ENCODE measurements around the gene PTPRO. TPM values are rescaled to one million over a fixed set of nuclear protein-coding genes. Genes with fewer than 3 reads are reported as not detected.

PTPRO gene
- total RNA-seq, 3 donors from 2014 or later = 11.0 to 39.9 (median 21.9) TPM

DNA sequence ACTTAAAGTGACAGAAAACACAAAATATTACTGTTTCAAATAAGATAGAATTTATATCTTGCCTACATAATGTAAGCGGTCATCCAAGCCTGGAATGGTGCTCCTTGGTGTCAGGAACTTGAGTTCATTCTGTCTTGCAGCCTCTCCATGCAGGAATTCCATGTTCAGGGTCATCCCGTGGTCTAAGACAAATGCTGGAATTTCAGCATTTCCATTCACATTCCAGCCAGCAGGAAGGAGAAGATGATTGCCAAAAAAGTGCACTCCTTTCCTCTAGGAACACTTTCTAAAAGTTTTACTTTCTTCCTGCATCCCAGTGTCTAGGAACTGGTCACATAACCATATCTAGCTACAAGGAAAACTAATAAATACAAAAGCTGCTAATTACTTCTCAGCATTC lies 106.3 kb downstream of the PTPRO start:
- TF ChIP-seq, protein P1, sequence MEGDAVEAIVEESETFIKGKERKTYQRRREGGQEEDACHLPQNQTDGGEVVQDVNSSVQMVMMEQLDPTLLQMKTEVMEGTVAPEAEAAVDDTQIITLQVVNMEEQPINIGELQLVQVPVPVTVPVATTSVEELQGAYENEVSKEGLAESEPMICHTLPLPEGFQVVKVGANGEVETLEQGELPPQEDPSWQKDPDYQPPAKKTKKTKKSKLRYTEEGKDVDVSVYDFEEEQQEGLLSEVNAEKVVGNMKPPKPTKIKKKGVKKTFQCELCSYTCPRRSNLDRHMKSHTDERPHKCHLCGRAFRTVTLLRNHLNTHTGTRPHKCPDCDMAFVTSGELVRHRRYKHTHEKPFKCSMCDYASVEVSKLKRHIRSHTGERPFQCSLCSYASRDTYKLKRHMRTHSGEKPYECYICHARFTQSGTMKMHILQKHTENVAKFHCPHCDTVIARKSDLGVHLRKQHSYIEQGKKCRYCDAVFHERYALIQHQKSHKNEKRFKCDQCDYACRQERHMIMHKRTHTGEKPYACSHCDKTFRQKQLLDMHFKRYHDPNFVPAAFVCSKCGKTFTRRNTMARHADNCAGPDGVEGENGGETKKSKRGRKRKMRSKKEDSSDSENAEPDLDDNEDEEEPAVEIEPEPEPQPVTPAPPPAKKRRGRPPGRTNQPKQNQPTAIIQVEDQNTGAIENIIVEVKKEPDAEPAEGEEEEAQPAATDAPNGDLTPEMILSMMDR (IDR thresholded peaks at IDR 0.05) = no peak
- ATAC-seq = no peak
- Histone ChIP-seq H3K9me3 (no peaks in the 10 kb centered on the region), H3K4me3 (no peak overlapping the region), H3K4me1 (ENCODE audit: low read depth) (no peaks in the 10 kb centered on the region), H3K36me3 (ENCODE audit: low read depth) (no peaks in the 10 kb centered on the region)
- intact Hi-C loops (cut with DNase I, micrococcal nuclease) = no loop called here
- DNase-seq = no peak

DNA sequence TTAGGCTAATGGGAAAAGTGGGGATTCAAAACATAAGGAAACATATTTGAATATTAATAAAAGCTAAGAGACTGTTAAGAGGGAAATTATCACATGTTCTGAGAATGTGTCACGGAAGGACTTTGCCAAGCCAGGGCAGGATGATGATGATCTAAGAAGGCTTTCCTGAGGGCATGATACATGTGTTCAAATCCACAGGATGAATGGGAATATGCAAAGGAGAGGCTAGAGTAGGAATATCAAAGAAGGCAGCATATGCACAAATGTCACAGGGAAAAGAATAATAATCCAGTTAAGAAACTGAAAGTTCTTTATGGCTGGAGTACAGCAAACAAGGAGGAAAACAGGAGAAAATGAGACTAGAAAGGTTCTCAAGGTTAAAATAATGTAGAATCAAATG lies 107.0 kb downstream of the PTPRO start:
- Histone ChIP-seq H3K36me3 (ENCODE audit: low read depth) (no peaks in the 10 kb centered on the region), H3K4me1 (ENCODE audit: low read depth) (no peaks in the 10 kb centered on the region), H3K4me3 (no peak overlapping the region), H3K9me3 (no peaks in the 10 kb centered on the region)
- ATAC-seq = no peak
- intact Hi-C loops (cut with DNase I, micrococcal nuclease) = no loop called here
- DNase-seq = no peak
- TF ChIP-seq, protein P1 (IDR thresholded peaks at IDR 0.05) = no peak

DNA sequence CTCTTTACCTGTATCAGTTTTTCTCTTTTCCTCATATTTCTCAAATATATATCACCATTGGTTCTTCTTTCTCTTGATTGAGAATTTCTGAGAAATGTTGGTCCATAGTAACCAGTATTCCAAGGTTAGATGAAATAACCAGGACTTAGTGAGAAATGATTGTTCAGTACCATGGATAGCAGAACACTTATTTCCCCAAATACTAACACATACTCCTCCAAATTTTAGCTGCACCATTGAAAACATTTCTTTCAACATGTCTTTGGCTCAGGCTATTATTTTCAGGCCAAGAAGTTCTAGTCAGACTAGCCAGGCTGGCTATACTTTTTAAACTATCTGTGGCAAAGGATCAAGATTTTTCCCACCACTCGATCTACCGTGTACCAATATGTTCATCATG lies 113.3 kb downstream of the PTPRO start:
- no peaks in the 10 kb centered on the region for H3K4me1 ChIP-seq (ENCODE audit: low read depth)
- TF ChIP-seq, protein P1 (IDR thresholded peaks at IDR 0.05) = no peak
- no peak for DNase-seq
- H3K9me3 ChIP-seq = no peaks in the 10 kb centered on the region
- no peak overlapping the region for H3K4me3 ChIP-seq
- ATAC-seq = no peak
- intact Hi-C loops (cut with DNase I, micrococcal nuclease) = no loop called here
- H3K36me3 ChIP-seq (ENCODE audit: low read depth) = no peaks in the 10 kb centered on the region

DNA sequence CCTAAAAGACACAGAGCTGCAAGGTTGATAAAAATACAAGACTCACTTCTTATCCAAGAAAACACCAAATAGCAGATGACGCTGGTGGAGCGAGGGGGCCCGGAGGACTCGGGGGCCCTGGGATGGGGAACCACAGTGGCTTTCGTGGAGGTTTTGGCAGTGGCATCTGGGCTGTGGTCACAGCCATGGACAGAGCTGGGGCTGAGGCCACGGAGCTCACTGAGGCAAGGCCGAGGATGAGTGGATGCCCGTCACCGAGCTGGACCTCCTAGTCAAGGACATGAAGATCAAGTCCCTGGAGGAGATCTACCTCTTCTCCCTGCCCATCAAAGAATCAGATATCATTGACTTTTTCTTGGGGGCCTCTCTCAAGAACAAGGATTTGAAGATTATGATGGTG lies 117.2 kb downstream of the PTPRO start:
- DNase-seq = no peak
- TF ChIP-seq, protein P1 (IDR thresholded peaks at IDR 0.05) = no peak
- no peak for ATAC-seq
- Histone ChIP-seq H3K4me1 (ENCODE audit: low read depth) (no peaks in the 10 kb centered on the region), H3K36me3 (ENCODE audit: low read depth) (no peaks in the 10 kb centered on the region), H3K9me3 (no peaks in the 10 kb centered on the region), H3K4me3 (no peak overlapping the region)
- intact Hi-C loops (cut with DNase I, micrococcal nuclease) = no loop called here

DNA sequence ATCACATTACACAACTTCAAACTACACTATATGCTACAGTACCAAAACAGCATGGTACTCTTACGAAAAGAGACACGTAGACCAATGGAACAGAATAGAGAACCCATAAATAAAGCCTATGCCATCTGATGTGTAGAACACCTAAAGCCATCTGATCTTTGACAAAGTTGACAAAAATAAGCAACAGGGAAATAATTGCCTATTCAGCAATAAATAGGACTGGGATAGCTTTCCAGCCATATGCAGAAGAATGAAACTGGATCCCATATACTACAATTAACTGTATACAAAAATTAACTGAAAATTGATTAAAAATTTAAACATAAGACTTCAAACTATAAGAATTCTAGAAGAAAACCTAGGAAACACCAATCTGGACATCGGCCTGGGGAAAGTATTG lies 120.7 kb downstream of the PTPRO start:
- ATAC-seq (no peak), DNase-seq (no peak)
- TF ChIP-seq, protein P1 (IDR thresholded peaks at IDR 0.05) = no peak
- Histone ChIP-seq H3K9me3 (no peaks in the 10 kb centered on the region), H3K4me1 (ENCODE audit: low read depth) (no peaks in the 10 kb centered on the region), H3K4me3 (no peak overlapping the region), H3K36me3 (ENCODE audit: low read depth) (no peaks in the 10 kb centered on the region)
- intact Hi-C loops (cut with DNase I, micrococcal nuclease) = no loop called here

DNA sequence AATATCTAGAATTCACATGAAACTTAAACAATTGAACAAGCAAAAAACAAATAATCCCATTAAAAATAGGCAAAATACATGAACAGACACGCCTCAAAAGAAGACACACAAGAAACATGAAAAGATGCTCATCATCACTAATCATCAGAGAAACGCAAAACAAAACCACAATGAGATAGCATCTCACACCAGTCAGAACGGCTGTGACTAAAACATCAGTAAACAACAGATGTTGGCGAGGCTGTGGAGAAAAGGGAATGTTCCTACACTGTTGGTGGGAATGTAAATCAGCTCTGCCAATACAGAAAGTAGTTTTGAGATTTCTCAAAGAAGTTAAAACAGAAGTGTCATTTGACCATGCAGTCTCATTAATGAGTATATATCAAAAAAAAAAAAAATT lies 121.3 kb downstream of the PTPRO start:
- no peak for ATAC-seq
- intact Hi-C loops (cut with DNase I, micrococcal nuclease) = no loop called here
- TF ChIP-seq, protein P1 (IDR thresholded peaks at IDR 0.05) = no peak
- no peaks in the 10 kb centered on the region for H3K4me1 ChIP-seq (ENCODE audit: low read depth)
- no peak for DNase-seq
- no peaks in the 10 kb centered on the region for H3K36me3 ChIP-seq (ENCODE audit: low read depth)
- H3K9me3 ChIP-seq = no peaks in the 10 kb centered on the region
- H3K4me3 ChIP-seq = no peak overlapping the region

Measured in mucosa of descending colon (tissue), 3 donors.